ENCODE results near the gene ADNP2.

Gene ADNP2

DNA sequence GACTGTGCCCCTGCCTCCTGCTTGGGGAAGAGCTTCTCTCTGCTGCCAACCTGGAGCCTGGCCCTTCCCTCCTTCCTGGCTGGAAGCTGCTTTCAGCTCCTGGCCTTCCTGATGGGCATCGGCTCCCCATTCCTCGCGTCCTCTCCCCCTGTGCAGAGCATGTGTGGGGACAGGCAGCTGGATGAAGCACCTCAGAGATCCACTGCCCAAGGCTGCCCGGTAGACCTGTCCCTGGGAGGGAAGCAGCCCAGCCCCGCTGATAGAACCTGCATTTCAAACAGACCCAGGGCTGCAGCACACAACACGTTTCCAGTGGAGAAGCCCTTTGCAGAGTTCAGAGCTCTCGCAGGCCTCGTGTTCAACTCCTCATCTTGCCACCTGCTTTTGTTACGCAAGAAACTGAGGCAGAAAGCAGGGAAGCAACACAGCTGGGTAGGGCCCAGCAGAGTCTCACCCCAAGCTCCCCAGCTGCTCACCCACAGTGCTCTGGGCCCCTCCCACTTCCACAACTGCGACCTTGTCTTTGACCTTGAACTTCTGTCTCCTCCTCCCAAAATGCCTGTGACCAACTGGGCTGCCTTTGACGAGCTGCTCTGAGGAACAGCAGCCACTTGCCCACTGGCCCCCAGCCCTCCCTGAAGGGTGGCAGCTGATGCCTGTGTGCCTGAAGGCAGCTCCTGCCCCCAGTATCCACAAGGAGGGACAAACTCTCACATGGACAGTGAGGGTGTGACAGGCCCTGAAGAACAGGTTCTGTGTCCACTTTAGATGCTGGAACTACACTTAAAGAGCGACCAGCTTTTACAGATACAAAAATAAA is 72.8 kb downstream of the ADNP2 start:
- ChIA-PET CTCF (interaction anchor here (1.0 to 1.6 kb wide), 3 partner anchors 9 to 23 kb away, joined by 3 to 4 read pairs (median 4); no protein-coding TSS in a partner anchor), POLR2A (no interaction called here)
- no peak for DNase-seq
- no peak overlapping the region for H3K27ac ChIP-seq (ENCODE audit: insufficient read depth in 1 of 2, low read depth in 1 of 2, low read length in 2 of 2, poor library complexity in 1 of 2, severe bottlenecking in 2 of 2)
- no peak overlapping the region for H3K4me3 ChIP-seq (ENCODE audit: control insufficient read depth in 1 of 7, extremely low read depth in 1 of 7, insufficient read depth in 4 of 7, low read depth in 2 of 7, low read length in 6 of 7)
- H3K9me3 ChIP-seq (ENCODE audit: control extremely low read depth in 1 of 5, control insufficient read depth in 4 of 5, insufficient read depth in 2 of 5, low read depth in 1 of 5, low read length in 4 of 5) = no peaks in the 10 kb centered on the region
- no peaks in the 10 kb centered on the region for H3K36me3 ChIP-seq (ENCODE audit: control insufficient read depth in 4 of 4, insufficient read depth in 4 of 4, low read length in 3 of 4)
- peaks cover 0 to 2% (median 0%) of the 10 kb centered on the region in 5 experiments for H3K27me3 ChIP-seq (replicated peaks in 2 of 5; ENCODE audit: control insufficient read depth in 4 of 5, insufficient read depth in 5 of 5, low read length in 4 of 5)
- H3K4me1 ChIP-seq (ENCODE audit: control extremely low read depth in 1 of 4, control insufficient read depth in 4 of 4, insufficient read depth in 4 of 4, low read length in 3 of 4) = no peaks in the 10 kb centered on the region
- WGBS (ENCODE audit: insufficient coverage) = 93% methylated on average over 11 of the region's 12 CpGs

DNA sequence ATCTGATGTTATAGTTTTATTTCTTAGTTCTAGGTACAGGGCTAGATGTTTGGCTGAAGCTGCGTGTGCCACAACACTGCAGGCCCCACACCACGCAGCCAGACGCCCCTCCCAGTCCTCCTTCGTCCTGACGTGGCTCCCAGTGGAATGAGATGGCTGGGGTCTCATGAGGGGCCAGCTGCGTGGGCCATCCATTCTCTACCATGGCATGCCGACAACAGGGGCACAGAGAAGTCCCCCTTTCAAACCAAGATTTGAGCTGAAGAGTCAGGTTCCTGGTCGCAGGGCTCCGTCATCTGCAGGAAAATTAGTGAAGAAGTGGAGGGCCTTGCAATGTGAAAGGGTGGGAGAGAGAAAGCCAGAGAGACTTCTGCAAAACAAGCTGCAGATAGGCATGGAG is 73.8 kb downstream of the ADNP2 start:
- no peaks in the 10 kb centered on the region for H3K36me3 ChIP-seq (ENCODE audit: control insufficient read depth in 4 of 4, insufficient read depth in 4 of 4, low read length in 3 of 4)
- no peak overlapping the region for H3K27ac ChIP-seq (ENCODE audit: insufficient read depth in 1 of 2, low read depth in 1 of 2, low read length in 2 of 2, poor library complexity in 1 of 2, severe bottlenecking in 2 of 2)
- no peaks in the 10 kb centered on the region for H3K9me3 ChIP-seq (ENCODE audit: control extremely low read depth in 1 of 5, control insufficient read depth in 4 of 5, insufficient read depth in 2 of 5, low read depth in 1 of 5, low read length in 4 of 5)
- no peak for DNase-seq
- H3K4me1 ChIP-seq (ENCODE audit: control extremely low read depth in 1 of 4, control insufficient read depth in 4 of 4, insufficient read depth in 4 of 4, low read length in 3 of 4) = no peaks in the 10 kb centered on the region
- WGBS (ENCODE audit: insufficient coverage) = 95% methylated on average over 9 of the region's 9 CpGs
- peaks cover 0 to 2% (median 0%) of the 10 kb centered on the region in 5 experiments for H3K27me3 ChIP-seq (replicated peaks in 2 of 5; ENCODE audit: control insufficient read depth in 4 of 5, insufficient read depth in 5 of 5, low read length in 4 of 5)
- ChIA-PET CTCF (interaction anchor here (1.6 kb wide), 1 partner anchor 19 kb away, joined by 4 read pairs; no protein-coding TSS in a partner anchor), POLR2A (no interaction called here)
- no peak overlapping the region for H3K4me3 ChIP-seq (ENCODE audit: control insufficient read depth in 1 of 7, extremely low read depth in 1 of 7, insufficient read depth in 4 of 7, low read depth in 2 of 7, low read length in 6 of 7)

DNA sequence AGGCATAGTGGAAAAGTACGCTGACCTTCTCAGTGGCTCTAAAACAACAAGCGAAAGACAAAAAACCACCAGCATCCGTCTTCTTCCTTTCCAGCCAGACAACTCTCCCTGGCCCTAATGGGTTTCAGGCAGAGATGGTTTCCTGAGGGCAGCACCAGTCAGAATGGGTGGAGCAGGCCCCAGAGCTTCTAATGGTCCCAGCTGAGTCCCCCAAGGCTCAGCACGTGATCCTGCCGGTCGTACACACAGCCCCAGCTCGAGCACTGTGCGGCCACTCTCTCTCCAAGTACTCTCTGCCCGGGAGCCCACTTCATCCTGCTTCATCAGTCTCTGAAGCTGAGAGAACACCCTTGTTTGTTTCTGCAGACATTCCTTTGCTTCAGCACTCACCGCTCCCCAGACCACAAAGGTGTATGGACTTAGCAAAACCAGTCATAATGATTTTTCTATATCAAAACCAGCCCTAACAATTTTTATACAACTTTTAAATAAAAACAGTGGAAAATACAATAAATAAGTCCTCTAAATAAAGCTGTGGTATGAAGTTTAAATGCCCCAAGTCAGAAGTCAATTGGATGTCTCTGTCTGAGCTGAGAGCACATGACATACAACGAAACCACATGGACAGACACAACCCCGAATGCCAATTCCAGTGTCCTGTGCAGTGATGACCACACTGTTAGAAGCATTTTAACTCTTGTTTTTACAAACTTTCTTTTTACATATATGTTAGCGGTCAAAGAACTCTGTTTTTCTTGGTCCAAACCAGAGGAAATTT is 74.4 kb downstream of the ADNP2 start:
- H3K36me3 ChIP-seq (ENCODE audit: control insufficient read depth in 4 of 4, insufficient read depth in 4 of 4, low read length in 3 of 4) = no peaks in the 10 kb centered on the region
- WGBS (ENCODE audit: insufficient coverage) = 93% methylated on average over 12 of the region's 13 CpGs
- no peaks in the 10 kb centered on the region for H3K4me1 ChIP-seq (ENCODE audit: control extremely low read depth in 1 of 4, control insufficient read depth in 4 of 4, insufficient read depth in 4 of 4, low read length in 3 of 4)
- H3K4me3 ChIP-seq (ENCODE audit: control insufficient read depth in 1 of 7, extremely low read depth in 1 of 7, insufficient read depth in 4 of 7, low read depth in 2 of 7, low read length in 6 of 7) = no peak overlapping the region
- H3K27me3 ChIP-seq (replicated peaks in 2 of 5; ENCODE audit: control insufficient read depth in 4 of 5, insufficient read depth in 5 of 5, low read length in 4 of 5) = peaks cover 0 to under 1% (median 0%) of the 10 kb centered on the region in 5 experiments
- ChIA-PET POLR2A (no interaction called here), CTCF (no interaction called here)
- DNase-seq = no peak
- H3K9me3 ChIP-seq (ENCODE audit: control extremely low read depth in 1 of 5, control insufficient read depth in 4 of 5, insufficient read depth in 2 of 5, low read depth in 1 of 5, low read length in 4 of 5) = no peaks in the 10 kb centered on the region
- no peak overlapping the region for H3K27ac ChIP-seq (ENCODE audit: insufficient read depth in 1 of 2, low read depth in 1 of 2, low read length in 2 of 2, poor library complexity in 1 of 2, severe bottlenecking in 2 of 2)

DNA sequence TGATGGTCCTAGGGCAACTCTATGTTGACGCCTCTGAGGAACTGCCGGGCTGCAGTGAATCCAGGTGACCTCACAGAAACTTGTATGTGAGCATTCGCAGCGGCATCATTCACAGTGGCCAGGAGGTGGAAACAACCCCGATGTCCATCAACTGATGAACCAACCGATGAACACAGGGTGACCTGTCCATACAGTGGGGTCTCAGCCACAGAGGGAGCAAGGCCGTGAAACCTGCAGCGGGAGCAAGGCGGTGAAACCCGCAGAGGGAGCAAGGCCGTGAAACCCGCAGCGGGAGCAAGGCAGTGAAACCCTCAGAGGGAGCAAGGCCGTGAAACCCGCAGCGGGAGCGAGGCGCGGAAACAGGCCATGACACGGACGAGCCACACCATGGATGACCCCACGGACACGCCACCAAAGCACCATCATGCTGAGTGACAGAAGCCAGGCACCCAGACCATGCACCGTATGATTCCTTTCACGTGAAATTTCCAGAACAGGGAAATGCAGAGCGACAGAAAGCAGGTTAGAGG is 75.2 kb downstream of the ADNP2 start:
- H3K36me3 ChIP-seq (ENCODE audit: control insufficient read depth in 4 of 4, insufficient read depth in 4 of 4, low read length in 3 of 4) = no peaks in the 10 kb centered on the region
- ChIA-PET POLR2A (no interaction called here), CTCF (no interaction called here)
- H3K27ac ChIP-seq (ENCODE audit: insufficient read depth in 1 of 2, low read depth in 1 of 2, low read length in 2 of 2, poor library complexity in 1 of 2, severe bottlenecking in 2 of 2) = no peak overlapping the region
- no peak for DNase-seq
- 95% methylated on average over 24 of the region's 26 CpGs for WGBS (ENCODE audit: insufficient coverage)
- no peaks in the 10 kb centered on the region for H3K9me3 ChIP-seq (ENCODE audit: control extremely low read depth in 1 of 5, control insufficient read depth in 4 of 5, insufficient read depth in 2 of 5, low read depth in 1 of 5, low read length in 4 of 5)
- no peak overlapping the region for H3K4me3 ChIP-seq (ENCODE audit: control insufficient read depth in 1 of 7, extremely low read depth in 1 of 7, insufficient read depth in 4 of 7, low read depth in 2 of 7, low read length in 6 of 7)
- no peaks in the 10 kb centered on the region for H3K4me1 ChIP-seq (ENCODE audit: control extremely low read depth in 1 of 4, control insufficient read depth in 4 of 4, insufficient read depth in 4 of 4, low read length in 3 of 4)
- H3K27me3 ChIP-seq (replicated peaks in 2 of 5; ENCODE audit: control insufficient read depth in 4 of 5, insufficient read depth in 5 of 5, low read length in 4 of 5) = no peaks in the 10 kb centered on the region

DNA sequence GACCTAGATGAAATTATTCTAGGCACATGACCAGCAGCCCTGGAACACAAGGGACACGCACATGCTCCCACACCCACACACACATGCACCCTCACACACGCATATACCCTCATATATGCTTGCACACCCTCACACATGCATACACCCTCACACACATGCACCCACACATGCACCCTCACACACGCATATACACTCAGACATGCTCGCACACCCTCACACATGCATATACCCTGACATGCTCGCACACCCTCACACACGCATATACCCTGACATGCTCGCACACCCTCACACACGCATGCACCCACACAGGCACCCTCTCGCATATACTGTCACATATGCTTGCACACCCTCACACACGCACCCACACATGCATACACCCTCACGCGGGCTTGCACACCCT is 76.5 kb downstream of the ADNP2 start:
- no peak overlapping the region for H3K4me3 ChIP-seq (ENCODE audit: control insufficient read depth in 1 of 7, extremely low read depth in 1 of 7, insufficient read depth in 4 of 7, low read depth in 2 of 7, low read length in 6 of 7)
- 100% methylated on average over 7 of the region's 12 CpGs for WGBS (ENCODE audit: insufficient coverage)
- H3K27me3 ChIP-seq (replicated peaks in 2 of 5; ENCODE audit: control insufficient read depth in 4 of 5, insufficient read depth in 5 of 5, low read length in 4 of 5) = no peaks in the 10 kb centered on the region
- no peak for DNase-seq
- H3K4me1 ChIP-seq (ENCODE audit: control extremely low read depth in 1 of 4, control insufficient read depth in 4 of 4, insufficient read depth in 4 of 4, low read length in 3 of 4) = no peaks in the 10 kb centered on the region
- H3K9me3 ChIP-seq (ENCODE audit: control extremely low read depth in 1 of 5, control insufficient read depth in 4 of 5, insufficient read depth in 2 of 5, low read depth in 1 of 5, low read length in 4 of 5) = no peaks in the 10 kb centered on the region
- ChIA-PET POLR2A (no interaction called here), CTCF (no interaction called here)
- H3K36me3 ChIP-seq (ENCODE audit: control insufficient read depth in 4 of 4, insufficient read depth in 4 of 4, low read length in 3 of 4) = no peaks in the 10 kb centered on the region
- H3K27ac ChIP-seq (ENCODE audit: insufficient read depth in 1 of 2, low read depth in 1 of 2, low read length in 2 of 2, poor library complexity in 1 of 2, severe bottlenecking in 2 of 2) = no peak overlapping the region

DNA sequence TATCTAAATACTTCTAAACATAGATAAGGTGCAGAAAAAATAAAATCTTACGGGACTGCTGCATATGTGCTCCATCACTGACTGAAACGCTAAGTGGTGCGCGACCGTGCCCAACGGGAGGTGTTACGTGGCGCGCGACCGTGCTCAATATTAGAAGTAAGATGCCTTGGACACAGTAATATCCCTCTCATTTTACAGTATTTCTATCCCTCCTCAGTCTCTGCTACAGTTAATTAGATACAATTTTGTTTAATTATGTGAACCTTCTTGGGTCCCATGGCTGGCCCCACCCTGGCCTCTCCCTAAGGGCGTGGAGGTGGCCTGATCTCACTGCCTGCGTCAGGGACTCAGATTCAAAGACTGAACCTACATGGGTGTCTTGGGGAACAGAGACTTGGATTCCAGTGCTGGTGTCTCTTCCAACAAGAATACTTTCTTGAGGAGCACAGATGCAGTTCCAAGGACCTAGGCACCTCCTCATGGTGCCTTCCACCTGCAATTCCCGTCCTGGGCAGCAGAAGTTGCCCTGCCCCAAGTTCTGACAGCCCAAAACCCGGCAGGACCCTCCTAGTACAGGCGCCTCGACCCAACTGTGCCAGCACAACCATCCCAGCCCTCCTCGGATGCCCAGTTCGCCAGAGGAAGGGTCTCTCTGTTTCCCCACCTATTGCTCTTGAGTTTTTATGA is 79.0 kb downstream of the ADNP2 start:
- Histone ChIP-seq H3K4me3 (ENCODE audit: control insufficient read depth in 1 of 7, extremely low read depth in 1 of 7, insufficient read depth in 4 of 7, low read depth in 2 of 7, low read length in 6 of 7) (no peak overlapping the region), H3K27ac (ENCODE audit: insufficient read depth in 1 of 2, low read depth in 1 of 2, low read length in 2 of 2, poor library complexity in 1 of 2, severe bottlenecking in 2 of 2) (no peak overlapping the region), H3K27me3 (replicated peaks in 2 of 5; ENCODE audit: control insufficient read depth in 4 of 5, insufficient read depth in 5 of 5, low read length in 4 of 5) (no peaks in the 10 kb centered on the region), H3K36me3 (ENCODE audit: control insufficient read depth in 4 of 4, insufficient read depth in 4 of 4, low read length in 3 of 4) (no peaks in the 10 kb centered on the region), H3K9me3 (ENCODE audit: control extremely low read depth in 1 of 5, control insufficient read depth in 4 of 5, insufficient read depth in 2 of 5, low read depth in 1 of 5, low read length in 4 of 5) (no peaks in the 10 kb centered on the region), H3K4me1 (ENCODE audit: control extremely low read depth in 1 of 4, control insufficient read depth in 4 of 4, insufficient read depth in 4 of 4, low read length in 3 of 4) (no peaks in the 10 kb centered on the region)
- 97% methylated on average over 10 of the region's 19 CpGs for WGBS (ENCODE audit: insufficient coverage)
- POLR2A ChIA-PET = no interaction called here
- CTCF ChIA-PET = interaction anchor here (1.6 kb wide), 1 partner anchor 17 kb away, joined by 3 read pairs; no protein-coding TSS in a partner anchor
- DNase-seq = no peak
